ENCODE measurements around the gene MYL7.

MYL7 gene

DNA sequence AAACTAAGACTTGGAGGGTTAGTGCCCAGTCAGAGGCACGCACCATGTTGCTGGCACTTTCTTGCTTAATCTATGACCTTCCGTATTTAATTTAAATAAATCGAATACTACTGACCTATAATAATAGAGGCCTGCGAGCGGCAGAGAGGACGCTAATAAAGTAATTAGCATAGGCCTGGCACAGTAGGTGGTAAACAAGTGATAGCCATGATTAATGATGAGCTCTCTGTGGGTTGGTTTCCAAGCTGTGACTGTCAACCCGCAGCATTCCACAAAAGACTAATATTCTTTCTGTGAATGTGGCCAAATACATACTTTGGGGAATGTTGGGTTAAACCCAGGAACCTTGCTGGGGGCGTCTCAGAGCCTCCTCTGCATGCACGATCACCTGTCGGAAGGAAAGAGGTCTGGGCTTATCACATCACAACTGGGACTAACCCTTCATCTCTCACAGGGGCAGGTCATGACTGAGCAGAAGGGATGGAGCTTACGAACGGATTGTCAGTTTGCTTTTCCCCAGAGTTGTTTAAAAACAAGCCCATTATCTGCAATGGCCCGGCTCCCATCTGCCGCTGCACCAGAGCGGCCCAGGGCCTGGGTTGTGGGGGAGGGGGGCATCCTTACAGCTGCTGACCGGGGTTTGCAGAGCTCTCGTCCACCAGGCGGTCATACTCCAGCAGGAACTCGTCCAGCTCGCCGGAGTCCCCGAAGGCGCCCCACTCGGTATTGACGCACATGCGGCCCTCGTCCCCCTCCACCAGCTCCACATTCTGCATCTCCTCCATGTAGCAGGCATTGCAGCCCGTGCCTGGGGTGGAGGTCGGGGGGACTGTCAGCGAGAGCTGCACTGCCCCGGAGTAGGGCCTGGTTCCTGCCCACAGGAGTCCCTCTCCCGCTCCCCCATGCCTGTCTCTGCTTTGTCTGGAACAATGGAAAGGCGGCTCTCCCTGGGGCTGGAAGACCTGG, 6.2 kb upstream of the MYL7 start:
- Histone ChIP-seq H3K9me3 (ENCODE audit: control insufficient read depth in 1 of 2, low read length in 2 of 2) (no peaks in the 10 kb centered on the region), H3K4me1 (ENCODE audit: control insufficient read depth in 1 of 2, insufficient read depth in 2 of 2, low read length in 2 of 2) (peaks cover 0 to 22% of the 10 kb centered on the region in 2 donors), H3K27me3 (ENCODE audit: low read depth, low read length) (no peaks in the 10 kb centered on the region), H3K36me3 (ENCODE audit: control insufficient read depth in 1 of 2, insufficient read depth in 2 of 2, low read length in 2 of 2) (no peaks in the 10 kb centered on the region), H3K4me3 (ENCODE audit: low read depth in 1 of 2, low read length in 2 of 2) (no peak overlapping the region), H3K27ac (ENCODE audit: low read length) (no peak overlapping the region)

DNA sequence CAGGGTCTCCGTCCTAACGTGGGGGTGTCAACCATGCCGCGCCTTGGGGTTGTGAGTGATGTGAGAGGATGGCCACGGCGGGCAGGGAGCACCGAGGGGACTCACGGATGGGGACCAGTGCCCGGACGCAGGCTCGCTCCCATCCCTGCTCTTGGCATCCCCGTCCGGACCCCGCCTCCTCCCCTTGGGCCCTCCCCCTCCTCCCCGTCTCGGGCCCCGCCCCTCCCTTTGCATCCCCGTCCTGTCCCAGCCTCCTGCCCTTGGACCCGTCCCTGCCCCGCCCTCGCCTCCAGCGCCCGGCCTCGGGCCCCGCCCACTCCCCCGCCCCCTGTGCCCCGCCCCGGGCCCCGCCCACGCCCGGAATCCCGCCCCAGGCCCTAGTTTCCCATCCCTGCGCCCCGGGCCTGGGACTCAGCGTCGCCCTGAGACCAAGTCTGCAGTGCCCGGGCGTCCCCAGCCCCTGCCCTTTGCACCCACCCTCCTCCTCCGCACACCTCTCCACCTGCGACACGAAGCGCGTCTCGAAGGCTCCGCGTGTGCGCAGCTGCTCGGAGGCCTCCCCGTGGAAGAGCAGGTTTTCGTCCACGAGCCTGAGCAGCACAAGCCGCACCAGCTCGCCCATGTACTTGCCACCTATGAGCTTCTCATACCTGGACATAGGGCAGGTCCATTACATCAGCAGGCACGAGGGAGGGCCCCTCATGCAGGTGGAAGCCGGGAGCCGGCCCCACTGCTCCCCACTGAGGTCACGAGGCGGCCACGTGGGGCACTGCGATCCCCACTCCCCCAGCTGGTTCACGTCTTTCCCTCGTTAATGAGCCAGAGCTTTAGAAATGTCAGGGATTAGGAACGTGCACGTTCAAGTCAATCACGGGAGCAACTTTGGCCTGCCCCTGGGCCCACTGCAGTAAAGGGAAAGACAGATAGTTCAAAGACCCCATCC, 5.1 kb upstream of the MYL7 start:
- H3K27ac ChIP-seq (ENCODE audit: low read length): no peak overlapping the region
- no peaks in the 10 kb centered on the region for H3K36me3 ChIP-seq (ENCODE audit: control insufficient read depth in 1 of 2, insufficient read depth in 2 of 2, low read length in 2 of 2)
- H3K9me3 ChIP-seq (ENCODE audit: control insufficient read depth in 1 of 2, low read length in 2 of 2): no peaks in the 10 kb centered on the region
- peak overlapping the region; percentile 39 to 57 for H3K4me3 ChIP-seq (ENCODE audit: low read depth in 1 of 2, low read length in 2 of 2)
- no peaks in the 10 kb centered on the region for H3K27me3 ChIP-seq (ENCODE audit: low read depth, low read length)
- H3K4me1 ChIP-seq (ENCODE audit: control insufficient read depth in 1 of 2, insufficient read depth in 2 of 2, low read length in 2 of 2): peaks cover 0 to 22% of the 10 kb centered on the region in 2 donors

DNA sequence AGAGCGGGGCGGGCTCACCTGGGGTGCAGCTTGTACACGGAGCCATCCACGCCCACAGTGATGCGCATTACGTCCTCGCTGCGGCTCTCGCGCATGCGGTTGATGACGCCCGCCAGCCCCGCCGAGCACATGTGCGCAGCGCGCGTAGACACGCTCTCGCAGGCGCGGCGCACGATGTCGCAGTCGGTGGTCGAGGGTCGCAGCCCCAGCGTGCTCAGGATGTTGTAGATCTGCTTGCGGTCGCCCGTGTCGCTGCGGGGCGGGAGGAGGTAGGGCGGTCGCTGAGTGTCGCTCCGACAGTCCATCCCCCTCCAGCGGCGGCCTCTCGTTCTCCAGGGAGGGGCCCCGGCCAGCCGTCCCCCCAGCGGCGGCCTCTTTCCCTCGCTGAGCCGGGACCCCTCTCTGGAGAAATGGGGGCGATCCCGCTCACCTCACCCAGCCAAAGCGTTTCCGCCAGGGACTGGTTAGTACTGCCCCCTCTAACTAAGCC, 4.4 kb upstream of the MYL7 start:
- Histone ChIP-seq H3K4me3 (ENCODE audit: low read depth in 1 of 2, low read length in 2 of 2) (peak overlapping the region; percentile 39 to 57), H3K4me1 (ENCODE audit: control insufficient read depth in 1 of 2, insufficient read depth in 2 of 2, low read length in 2 of 2) (peaks cover 0 to 22% of the 10 kb centered on the region in 2 donors), H3K36me3 (ENCODE audit: control insufficient read depth in 1 of 2, insufficient read depth in 2 of 2, low read length in 2 of 2) (no peaks in the 10 kb centered on the region), H3K27me3 (ENCODE audit: low read depth, low read length) (no peaks in the 10 kb centered on the region), H3K9me3 (ENCODE audit: control insufficient read depth in 1 of 2, low read length in 2 of 2) (no peaks in the 10 kb centered on the region), H3K27ac (ENCODE audit: low read length) (no peak overlapping the region)

DNA sequence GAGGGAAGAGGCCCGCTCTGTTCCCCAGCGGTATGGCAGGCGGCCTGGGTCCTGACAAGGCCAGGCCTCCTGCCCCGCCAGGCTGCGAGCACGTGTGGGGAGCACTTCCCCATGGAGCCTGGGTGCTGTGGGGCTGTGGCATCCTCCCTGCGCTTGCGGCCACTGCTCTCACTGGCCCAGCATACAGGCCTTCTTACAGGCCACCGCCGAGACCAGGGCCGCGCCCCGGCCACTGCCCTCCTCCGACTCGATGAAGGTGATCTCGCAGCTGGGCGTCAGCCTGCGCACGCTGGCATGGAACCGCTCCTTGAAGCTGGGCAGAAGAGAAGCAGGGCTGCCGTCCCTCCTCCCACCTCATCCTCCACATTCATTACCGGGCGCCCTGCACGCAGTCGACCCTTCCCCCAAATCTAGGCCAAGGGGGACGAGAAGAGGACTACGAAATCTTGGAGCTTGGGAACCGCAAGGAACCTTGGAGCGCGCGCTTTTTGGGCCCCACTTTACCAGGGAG, 3.9 kb upstream of the MYL7 start:
- H3K27me3 ChIP-seq (ENCODE audit: low read depth, low read length): no peaks in the 10 kb centered on the region
- H3K9me3 ChIP-seq (ENCODE audit: control insufficient read depth in 1 of 2, low read length in 2 of 2): no peaks in the 10 kb centered on the region
- no peaks in the 10 kb centered on the region for H3K36me3 ChIP-seq (ENCODE audit: control insufficient read depth in 1 of 2, insufficient read depth in 2 of 2, low read length in 2 of 2)
- H3K27ac ChIP-seq (ENCODE audit: low read length): no peak overlapping the region
- peaks cover 0 to 22% of the 10 kb centered on the region in 2 donors for H3K4me1 ChIP-seq (ENCODE audit: control insufficient read depth in 1 of 2, insufficient read depth in 2 of 2, low read length in 2 of 2)
- H3K4me3 ChIP-seq (ENCODE audit: low read depth in 1 of 2, low read length in 2 of 2): peak overlapping the region in 1 of 2 donors; percentile 57

DNA sequence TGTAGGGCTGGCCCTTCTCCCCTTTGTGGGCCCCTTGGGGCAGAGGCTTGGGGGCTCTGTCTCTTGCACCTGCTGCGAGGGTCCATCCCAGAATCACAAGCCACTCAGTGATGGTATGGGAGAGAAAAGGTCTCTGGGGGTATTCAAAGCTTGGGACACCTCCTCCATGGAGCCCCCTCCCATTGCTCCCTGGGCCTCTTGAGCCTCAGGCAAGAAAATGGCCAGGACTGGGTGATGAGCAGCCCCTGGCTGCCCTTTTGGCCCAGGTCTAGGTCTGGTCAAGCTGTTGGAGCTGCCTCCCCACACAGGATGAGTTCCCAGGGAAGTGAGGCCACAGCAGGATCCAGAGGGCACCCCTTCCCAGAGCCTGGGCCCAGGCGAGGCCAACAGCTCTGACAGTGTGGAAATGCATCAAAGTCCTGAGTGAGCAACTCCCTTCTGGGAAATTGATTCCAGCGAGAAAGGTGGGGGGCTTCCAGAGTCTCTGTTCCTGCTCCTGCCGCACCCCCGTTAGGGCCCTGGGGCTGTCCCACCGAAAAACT, 3.4 kb upstream of the MYL7 start:
- H3K36me3 ChIP-seq (ENCODE audit: control insufficient read depth in 1 of 2, insufficient read depth in 2 of 2, low read length in 2 of 2): no peaks in the 10 kb centered on the region
- no peaks in the 10 kb centered on the region for H3K27me3 ChIP-seq (ENCODE audit: low read depth, low read length)
- no peak overlapping the region for H3K4me3 ChIP-seq (ENCODE audit: low read depth in 1 of 2, low read length in 2 of 2)
- no peaks in the 10 kb centered on the region for H3K9me3 ChIP-seq (ENCODE audit: control insufficient read depth in 1 of 2, low read length in 2 of 2)
- H3K4me1 ChIP-seq (ENCODE audit: control insufficient read depth in 1 of 2, insufficient read depth in 2 of 2, low read length in 2 of 2): peaks cover 0 to 22% of the 10 kb centered on the region in 2 donors
- H3K27ac ChIP-seq (ENCODE audit: low read length): no peak overlapping the region

DNA sequence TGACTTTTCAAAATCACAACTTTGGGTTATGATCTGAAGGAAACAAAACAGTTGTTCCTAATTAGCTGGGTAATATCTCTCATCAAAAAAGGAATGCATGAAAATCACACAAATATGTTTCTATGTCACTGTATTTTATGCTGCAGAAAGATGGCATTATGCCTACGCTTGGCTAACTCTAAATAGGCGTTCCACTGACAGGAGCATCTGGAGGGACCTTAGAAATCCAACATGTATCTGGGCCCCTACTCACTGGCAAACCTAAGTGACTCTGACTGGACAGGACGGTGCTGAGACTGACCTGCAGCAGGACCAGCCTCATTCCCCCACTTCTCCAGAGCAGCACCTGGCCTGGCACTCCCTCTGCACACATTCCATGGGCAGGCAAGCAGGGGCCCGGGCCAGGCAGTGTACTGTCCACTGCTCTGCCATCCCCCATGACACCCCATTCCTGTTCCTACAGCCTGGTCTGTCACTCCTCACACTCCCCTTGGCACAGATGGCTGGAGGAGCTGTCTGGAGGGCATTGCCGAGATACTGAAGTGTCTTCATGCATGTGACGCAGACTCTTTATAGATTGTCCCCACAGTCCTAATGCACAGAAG, 2.6 kb upstream of the MYL7 start:
- no peaks in the 10 kb centered on the region for H3K36me3 ChIP-seq (ENCODE audit: control insufficient read depth in 1 of 2, insufficient read depth in 2 of 2, low read length in 2 of 2)
- no peaks in the 10 kb centered on the region for H3K27me3 ChIP-seq (ENCODE audit: low read depth, low read length)
- H3K4me1 ChIP-seq (ENCODE audit: control insufficient read depth in 1 of 2, insufficient read depth in 2 of 2, low read length in 2 of 2): peaks cover 0 to 22% of the 10 kb centered on the region in 2 donors
- H3K4me3 ChIP-seq (ENCODE audit: low read depth in 1 of 2, low read length in 2 of 2): no peak overlapping the region
- H3K9me3 ChIP-seq (ENCODE audit: control insufficient read depth in 1 of 2, low read length in 2 of 2): no peaks in the 10 kb centered on the region
- H3K27ac ChIP-seq (ENCODE audit: low read length): no peak overlapping the region

DNA sequence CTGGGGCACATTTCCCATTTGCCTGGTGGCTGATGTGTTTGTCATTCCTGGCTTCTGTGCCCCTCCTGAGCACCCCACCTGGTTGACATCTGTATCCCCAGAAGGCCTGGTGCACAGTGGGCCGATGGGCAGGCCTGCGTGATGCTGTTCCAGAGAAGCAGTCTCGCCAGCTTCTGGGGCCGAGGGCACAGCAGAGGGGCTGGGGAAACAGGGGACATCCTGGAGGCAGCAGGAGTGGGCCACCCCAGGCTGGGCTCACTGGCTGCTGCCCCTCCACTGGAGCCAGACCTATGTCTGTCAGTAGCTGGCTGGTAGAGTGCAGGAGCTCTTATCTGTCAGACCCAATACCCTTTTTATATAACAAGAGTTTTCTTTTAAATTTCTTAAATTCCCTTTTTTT, 896 bp upstream of the MYL7 start:
- Histone ChIP-seq H3K27me3 (ENCODE audit: low read depth, low read length) (no peaks in the 10 kb centered on the region), H3K27ac (ENCODE audit: low read length) (no peak overlapping the region), H3K9me3 (ENCODE audit: control insufficient read depth in 1 of 2, low read length in 2 of 2) (no peaks in the 10 kb centered on the region), H3K36me3 (ENCODE audit: control insufficient read depth in 1 of 2, insufficient read depth in 2 of 2, low read length in 2 of 2) (no peaks in the 10 kb centered on the region), H3K4me3 (ENCODE audit: low read depth in 1 of 2, low read length in 2 of 2) (no peak overlapping the region), H3K4me1 (ENCODE audit: control insufficient read depth in 1 of 2, insufficient read depth in 2 of 2, low read length in 2 of 2) (peaks cover 0 to 22% of the 10 kb centered on the region in 2 donors)

DNA sequence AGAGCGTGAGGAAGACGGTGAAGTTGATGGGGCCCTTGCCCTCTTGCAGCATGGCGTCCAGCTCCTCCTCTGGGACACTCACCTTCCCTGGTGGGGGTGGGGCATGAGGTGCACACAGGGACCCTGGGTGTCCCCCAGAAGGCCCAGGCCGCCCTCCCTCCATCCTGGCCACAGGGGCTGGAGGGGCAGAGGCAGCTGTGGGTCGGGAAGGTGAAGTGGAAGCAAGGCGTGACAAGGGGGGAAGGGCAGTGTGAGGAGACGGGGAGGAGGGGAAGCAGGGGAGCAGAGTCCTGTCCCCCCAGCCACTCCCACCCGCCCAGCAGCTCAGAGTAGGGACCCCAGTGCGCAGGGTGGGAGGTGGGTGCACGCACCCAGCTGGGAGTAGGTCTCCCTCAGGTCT, 791 bp downstream of the MYL7 start:
- Histone ChIP-seq H3K9me3 (ENCODE audit: control insufficient read depth in 1 of 2, low read length in 2 of 2) (no peaks in the 10 kb centered on the region), H3K4me1 (ENCODE audit: control insufficient read depth in 1 of 2, insufficient read depth in 2 of 2, low read length in 2 of 2) (peaks cover 0 to 5% of the 10 kb centered on the region in 2 donors), H3K27ac (ENCODE audit: low read length) (no peak overlapping the region), H3K4me3 (ENCODE audit: low read depth in 1 of 2, low read length in 2 of 2) (no peak overlapping the region), H3K36me3 (ENCODE audit: control insufficient read depth in 1 of 2, insufficient read depth in 2 of 2, low read length in 2 of 2) (no peaks in the 10 kb centered on the region), H3K27me3 (ENCODE audit: low read depth, low read length) (no peaks in the 10 kb centered on the region)

DNA sequence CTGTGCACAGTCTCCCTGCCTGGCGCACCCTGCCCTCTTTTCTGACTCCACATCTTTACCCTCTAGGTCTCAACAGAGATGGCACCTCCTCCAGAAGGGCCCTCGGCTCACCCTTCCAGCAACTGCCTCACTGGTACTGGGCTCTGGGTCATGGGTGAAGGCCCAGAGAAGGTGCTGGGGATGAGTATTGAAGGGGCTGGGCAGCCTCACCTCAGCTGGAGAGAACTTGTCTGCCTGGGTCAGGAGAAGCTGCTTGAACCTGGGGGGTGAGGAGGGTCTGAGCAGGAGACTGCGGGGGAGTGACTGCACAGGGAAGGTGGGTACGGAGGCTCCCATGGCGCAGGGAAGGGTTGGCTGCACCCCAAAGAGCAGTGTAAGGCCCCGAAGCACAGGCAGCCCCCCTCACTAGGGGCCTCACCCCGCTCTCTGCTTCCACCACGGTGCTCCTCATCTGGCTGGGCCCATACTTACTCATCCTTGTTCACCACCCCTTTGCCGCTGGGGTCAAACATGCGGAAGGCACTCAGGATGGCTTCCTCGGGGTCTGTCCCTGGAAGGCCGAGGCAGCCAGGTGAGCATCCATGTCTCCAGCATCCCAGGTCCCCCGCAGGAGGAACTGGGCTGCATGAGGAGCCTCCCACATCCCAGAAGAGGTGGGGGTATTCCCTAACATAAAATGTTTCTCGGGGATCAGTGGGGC, 1.7 kb downstream of the MYL7 start:
- Histone ChIP-seq H3K27ac (ENCODE audit: low read length) (no peak overlapping the region), H3K4me3 (ENCODE audit: low read depth in 1 of 2, low read length in 2 of 2) (no peak overlapping the region), H3K9me3 (ENCODE audit: control insufficient read depth in 1 of 2, low read length in 2 of 2) (no peaks in the 10 kb centered on the region), H3K27me3 (ENCODE audit: low read depth, low read length) (no peaks in the 10 kb centered on the region), H3K36me3 (ENCODE audit: control insufficient read depth in 1 of 2, insufficient read depth in 2 of 2, low read length in 2 of 2) (no peaks in the 10 kb centered on the region), H3K4me1 (ENCODE audit: control insufficient read depth in 1 of 2, insufficient read depth in 2 of 2, low read length in 2 of 2) (no peaks in the 10 kb centered on the region)

DNA sequence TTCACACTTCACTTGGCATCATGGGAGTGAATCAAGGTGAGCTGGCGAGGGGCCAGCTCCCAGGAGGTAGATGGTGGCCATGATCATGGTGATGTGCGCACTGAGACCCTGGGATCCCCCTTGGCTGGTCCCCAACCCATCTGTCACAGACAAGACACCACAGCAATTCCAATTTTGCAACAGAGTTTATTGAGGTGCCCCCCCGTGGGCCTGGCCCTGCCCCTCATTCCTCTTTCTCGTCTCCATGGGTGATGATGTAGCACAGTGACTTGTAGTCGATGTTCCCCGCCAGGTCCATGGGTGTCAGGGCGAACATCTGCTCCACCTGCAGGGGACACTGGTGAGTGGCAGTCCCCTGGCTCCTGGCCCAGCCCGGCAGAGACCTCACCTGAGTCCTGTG, 2.4 kb downstream of the MYL7 start:
- no peaks in the 10 kb centered on the region for H3K9me3 ChIP-seq (ENCODE audit: control insufficient read depth in 1 of 2, low read length in 2 of 2)
- H3K27me3 ChIP-seq (ENCODE audit: low read depth, low read length): no peaks in the 10 kb centered on the region
- H3K27ac ChIP-seq (ENCODE audit: low read length): no peak overlapping the region
- H3K36me3 ChIP-seq (ENCODE audit: control insufficient read depth in 1 of 2, insufficient read depth in 2 of 2, low read length in 2 of 2): no peaks in the 10 kb centered on the region
- no peak overlapping the region for H3K4me3 ChIP-seq (ENCODE audit: low read depth in 1 of 2, low read length in 2 of 2)
- no peaks in the 10 kb centered on the region for H3K4me1 ChIP-seq (ENCODE audit: control insufficient read depth in 1 of 2, insufficient read depth in 2 of 2, low read length in 2 of 2)
